HG03442 (cell line): ENCODE results near the gene NCS1.

ENCODE experiments used
- ATAC-seq: cut with Tn5 transposase; IDR thresholded peaks from one replicate; pipeline ENCODE4 v1.9.1; 2021; ENCODE audit warnings: mild to moderate bottlenecking, moderate library complexity; ENCODE audit not compliant: unreplicated experiment

The NCS1 gene

DNA sequence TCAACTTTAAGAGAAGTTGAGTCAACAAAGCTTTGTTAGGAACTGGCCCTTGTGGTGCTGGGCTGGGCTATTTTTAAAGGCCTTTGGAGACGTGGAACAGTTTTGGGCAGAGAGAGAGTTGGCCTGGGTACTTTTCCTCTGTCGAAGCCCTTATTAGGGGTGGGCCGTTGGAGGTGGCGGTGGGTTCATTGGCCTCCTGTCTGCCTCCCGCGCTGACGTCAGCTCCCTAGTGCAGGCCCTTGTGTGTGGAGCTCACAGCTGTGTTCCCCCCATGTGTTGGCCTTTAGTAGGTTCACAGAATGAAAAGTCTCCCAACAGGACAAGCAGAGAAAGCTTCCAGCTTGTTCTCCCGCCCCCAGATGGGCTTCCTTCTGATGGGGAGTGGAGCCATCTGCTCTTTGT is 2.7 kb downstream of the NCS1 start:
- no peak for ATAC-seq

GRCh38 chr9:130175355-130175754 is 3.2 kb downstream of the NCS1 start:
- ATAC-seq = no peak

GRCh38 chr9:130176760-130177159 is 4.6 kb downstream of the NCS1 start:
- ATAC-seq = no peak

GRCh38 chr9:130177898-130178805 is 5.9 kb downstream of the NCS1 start:
- no peak for ATAC-seq

GRCh38 chr9:130179331-130179907 is 7.2 kb downstream of the NCS1 start:
- ATAC-seq = no peak

DNA sequence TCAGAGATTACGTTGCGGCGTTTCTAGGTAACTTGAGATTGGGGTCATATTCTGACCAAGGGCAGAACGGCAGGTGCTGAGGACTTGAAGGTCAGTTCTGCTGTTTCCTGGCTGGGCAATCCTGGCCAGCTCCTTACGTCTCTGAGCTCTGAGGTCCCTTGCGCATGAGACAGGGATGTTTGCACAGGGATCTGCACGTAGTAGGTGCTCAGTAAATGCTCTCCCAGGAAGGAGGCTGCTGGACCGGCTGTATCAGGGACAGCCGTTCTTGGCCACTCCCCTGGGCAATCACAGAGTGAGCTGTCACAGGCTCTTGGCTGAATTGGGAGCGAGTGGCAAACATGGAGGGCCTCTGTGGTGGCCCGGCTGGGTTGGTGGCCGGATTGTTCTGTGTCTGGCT is 8.3 kb downstream of the NCS1 start:
- no peak for ATAC-seq

- no peak for ATAC-seq
Measured at GRCh38 chr9:130181678-130182380, 9.6 kb downstream of the NCS1 start.

DNA sequence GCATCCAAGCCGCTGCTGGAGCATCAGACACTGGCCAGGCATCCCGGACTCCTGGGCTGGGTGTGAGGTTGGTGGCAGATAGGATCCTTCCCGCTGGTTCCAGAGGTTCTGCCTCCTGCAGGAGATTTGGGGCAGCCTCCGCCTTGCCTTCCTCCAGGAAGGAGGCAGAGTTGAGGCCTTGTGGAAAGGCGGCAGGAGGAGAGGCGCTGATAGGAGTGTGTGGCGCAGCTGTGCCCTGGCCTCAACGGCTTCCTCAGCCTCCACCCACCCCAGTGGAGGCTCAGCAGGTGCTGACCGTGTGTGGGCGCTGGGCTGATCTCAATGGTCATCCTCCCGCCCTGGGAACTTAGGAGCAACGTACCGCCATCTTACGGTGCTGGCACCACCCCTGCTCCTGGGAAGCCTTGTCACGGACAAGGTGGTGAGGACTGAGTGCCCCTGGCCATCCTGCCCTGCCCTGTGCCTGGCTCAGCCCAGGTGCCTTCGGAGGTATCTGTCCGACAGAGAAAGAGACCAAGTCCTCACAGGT is 10.2 kb downstream of the NCS1 start:
- ATAC-seq = no peak

GRCh38 chr9:130183133-130183762 is 11.0 kb downstream of the NCS1 start:
- ATAC-seq = no peak

DNA sequence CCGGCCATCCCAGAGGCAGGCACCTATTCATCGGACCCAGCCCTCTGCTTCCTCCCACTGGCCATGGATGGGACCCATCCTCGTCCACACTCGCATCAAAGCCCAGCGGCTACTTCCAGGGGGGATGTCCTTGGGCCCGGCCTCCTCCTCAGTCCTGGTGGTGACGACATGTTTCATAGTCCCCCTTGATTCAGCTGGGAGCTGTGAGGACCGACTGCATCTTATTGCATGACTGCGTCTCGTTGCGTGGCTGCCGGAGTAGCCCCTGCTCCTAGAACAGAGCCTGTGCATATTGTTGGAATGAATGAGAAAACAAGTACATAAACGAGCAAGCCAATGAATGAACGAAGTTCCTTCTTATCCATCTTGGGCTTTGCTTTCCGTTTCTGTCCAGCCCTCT is 12.8 kb downstream of the NCS1 start:
- ATAC-seq = no peak

GRCh38 chr9:130185490-130186031 is 13.4 kb downstream of the NCS1 start:
- ATAC-seq = no peak

- no peak for ATAC-seq
Measured at GRCh38 chr9:130186051-130186450, 13.8 kb downstream of the NCS1 start.

GRCh38 chr9:130186839-130187522 is 14.8 kb downstream of the NCS1 start:
- no peak for ATAC-seq

- ATAC-seq = no peak
Measured at GRCh38 chr9:130187523-130187846, 15.3 kb downstream of the NCS1 start.

DNA sequence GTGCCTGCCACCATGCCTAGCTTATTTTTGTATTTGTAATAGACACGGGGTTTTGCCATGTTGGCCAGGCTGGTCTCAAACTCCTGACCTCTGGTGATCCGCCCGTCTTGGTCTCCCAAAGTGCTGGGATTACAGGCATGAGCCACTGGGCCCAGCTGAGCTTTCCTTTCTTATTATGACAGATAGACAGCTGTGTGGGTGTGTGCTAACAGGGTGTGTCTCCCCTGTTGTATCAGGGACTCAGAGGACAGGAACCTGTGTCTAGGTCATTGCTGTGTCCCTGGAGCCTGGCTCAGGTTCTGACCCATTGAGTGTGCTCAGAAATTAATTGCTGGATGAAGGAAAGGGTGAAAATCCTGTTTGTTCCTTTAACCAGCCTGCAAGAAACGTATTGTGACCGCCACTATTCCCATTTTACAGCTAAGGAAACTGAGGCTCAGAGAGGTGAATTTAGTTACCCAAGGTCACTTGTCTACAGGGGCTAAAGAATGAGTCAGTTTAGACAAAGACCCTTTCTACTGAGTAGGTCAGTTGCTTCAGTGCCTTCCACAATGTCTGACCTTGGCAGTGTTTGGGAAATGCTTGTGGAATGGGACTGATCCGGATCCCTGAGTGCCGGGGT is 16.8 kb downstream of the NCS1 start:
- no peak for ATAC-seq

- no peak for ATAC-seq
Measured at GRCh38 chr9:130189840-130190239, 17.6 kb downstream of the NCS1 start.

DNA sequence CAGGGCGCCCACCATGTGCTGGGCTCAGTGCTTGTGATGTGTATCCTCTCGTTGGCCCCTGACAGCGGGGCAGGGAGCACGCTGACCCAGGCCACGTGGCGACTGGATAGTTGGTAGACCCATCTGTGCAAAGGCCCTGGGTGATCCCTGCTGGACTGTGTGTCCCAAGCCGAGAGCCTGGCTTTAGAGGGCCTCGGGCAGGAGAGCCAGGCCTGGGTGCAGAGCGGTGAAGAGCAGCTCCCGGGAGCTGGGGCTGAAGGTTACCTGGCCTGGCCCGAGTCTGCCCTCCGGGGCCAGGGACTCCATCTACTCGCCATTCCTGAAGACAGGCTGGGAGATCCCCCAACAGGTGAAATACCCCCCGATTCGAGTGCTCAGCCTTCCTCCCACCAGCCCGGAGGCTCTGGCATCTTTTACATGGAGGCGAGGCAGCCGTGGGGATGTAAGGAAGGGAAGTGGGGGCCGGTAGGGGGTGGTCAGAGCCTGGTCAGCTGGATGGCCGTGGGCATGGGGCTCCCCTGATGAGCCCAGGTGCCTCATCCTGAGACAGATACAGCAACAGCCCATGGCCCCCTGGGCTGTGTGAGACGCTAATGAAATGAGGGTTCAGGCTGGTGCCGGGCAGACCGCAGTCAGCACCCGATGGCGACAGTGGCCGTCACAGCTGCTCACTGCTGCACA is 19.0 kb downstream of the NCS1 start:
- ATAC-seq = no peak

DNA sequence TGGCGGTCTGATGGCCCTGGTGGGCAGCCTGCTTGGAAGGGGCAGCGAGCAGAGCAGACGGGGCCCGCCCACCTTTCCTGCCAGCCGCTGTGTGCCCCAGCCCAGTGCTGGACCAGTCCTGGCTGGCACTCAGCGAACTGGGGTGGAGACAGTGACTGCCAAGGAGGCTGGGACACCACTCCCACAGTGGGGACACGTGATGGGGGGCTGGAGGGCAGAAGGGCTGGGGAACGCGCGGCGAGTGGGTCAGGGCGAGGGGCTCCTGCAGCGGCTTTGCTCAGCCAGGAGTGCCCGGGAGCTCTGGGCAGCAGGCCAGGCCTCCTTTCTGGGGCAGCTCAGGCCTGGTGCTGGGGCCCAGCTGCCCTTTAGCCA is 19.5 kb downstream of the NCS1 start:
- no peak for ATAC-seq

- no peak for ATAC-seq
Measured at GRCh38 chr9:130192382-130192999, 20.3 kb downstream of the NCS1 start.
